Measurements from ENCODE around the gene DHX34.
A peak's percentile ranks its signal among the peaks of the same experiment; 100 is the strongest.

DHX34 gene

GRCh38 chr19:47389150-47389556 is 40.0 kb downstream of the DHX34 start:
- no peaks in the 10 kb centered on the region for H3K79me2 ChIP-seq (ENCODE audit: insufficient read depth, low read length)
- no peak overlapping the region for H3K4me2 ChIP-seq (ENCODE audit: low read length)
- H2AFZ ChIP-seq (ENCODE audit: low read length): no peak overlapping the region
- no peaks in the 10 kb centered on the region for H3K36me3 ChIP-seq (ENCODE audit: insufficient read depth, low read length)
- no peaks in the 10 kb centered on the region for H3K9me3 ChIP-seq (ENCODE audit: low read length)
- H3K27ac ChIP-seq (ENCODE audit: low read depth, low read length, poor library complexity, severe bottlenecking): no peak overlapping the region
- no peaks in the 10 kb centered on the region for H3K4me1 ChIP-seq (ENCODE audit: insufficient read depth, low read length, severe bottlenecking)
- no peak overlapping the region for H3K4me3 ChIP-seq (ENCODE audit: low read depth, low read length, poor library complexity, severe bottlenecking)
- TF ChIP-seq EZH2 (IDR thresholded peaks at IDR 0.05; ENCODE audit: borderline replicate concordance, low read length): no peak
- TF ChIP-seq CTCF (IDR thresholded peaks at IDR 0.05; ENCODE audit: low read length): no peak
- no peak overlapping the region for H3K9ac ChIP-seq (ENCODE audit: low read length)
- no peaks in the 10 kb centered on the region for H3K9me2 ChIP-seq (ENCODE audit: low read depth, low read length)
- H3K27me3 ChIP-seq (ENCODE audit: insufficient read depth, low read length): no peaks in the 10 kb centered on the region
- H3F3A ChIP-seq (ENCODE audit: insufficient read depth, low read length): no peaks in the 10 kb centered on the region
- no peaks in the 10 kb centered on the region for H4K20me1 ChIP-seq (ENCODE audit: insufficient read depth, low read length)

- no peak for TF ChIP-seq EZH2 (IDR thresholded peaks at IDR 0.05; ENCODE audit: borderline replicate concordance, low read length)
- TF ChIP-seq CTCF (IDR thresholded peaks at IDR 0.05; ENCODE audit: low read length): no peak
- Histone ChIP-seq H4K20me1 (ENCODE audit: insufficient read depth, low read length) (no peaks in the 10 kb centered on the region), H3K27me3 (ENCODE audit: insufficient read depth, low read length) (no peaks in the 10 kb centered on the region), H3K9me2 (ENCODE audit: low read depth, low read length) (no peaks in the 10 kb centered on the region), H3F3A (ENCODE audit: insufficient read depth, low read length) (no peaks in the 10 kb centered on the region), H3K27ac (ENCODE audit: low read depth, low read length, poor library complexity, severe bottlenecking) (no peak overlapping the region), H3K4me1 (ENCODE audit: insufficient read depth, low read length, severe bottlenecking) (no peaks in the 10 kb centered on the region), H3K79me2 (ENCODE audit: insufficient read depth, low read length) (no peaks in the 10 kb centered on the region), H2AFZ (ENCODE audit: low read length) (no peak overlapping the region), H3K9me3 (ENCODE audit: low read length) (no peaks in the 10 kb centered on the region), H3K4me3 (ENCODE audit: low read depth, low read length, poor library complexity, severe bottlenecking) (no peak overlapping the region), H3K4me2 (ENCODE audit: low read length) (no peak overlapping the region), H3K9ac (ENCODE audit: low read length) (no peak overlapping the region), H3K36me3 (ENCODE audit: insufficient read depth, low read length) (no peaks in the 10 kb centered on the region)
Observed at GRCh38 chr19:47390533-47391488, 41.7 kb downstream of the DHX34 start.

GRCh38 chr19:47391510-47392223 is 42.6 kb downstream of the DHX34 start:
- Histone ChIP-seq H3K27me3 (ENCODE audit: insufficient read depth, low read length) (no peaks in the 10 kb centered on the region), H3K36me3 (ENCODE audit: insufficient read depth, low read length) (no peaks in the 10 kb centered on the region), H4K20me1 (ENCODE audit: insufficient read depth, low read length) (no peaks in the 10 kb centered on the region), H3K9me3 (ENCODE audit: low read length) (no peaks in the 10 kb centered on the region), H3K4me3 (ENCODE audit: low read depth, low read length, poor library complexity, severe bottlenecking) (no peak overlapping the region), H3K9me2 (ENCODE audit: low read depth, low read length) (no peaks in the 10 kb centered on the region), H3K4me1 (ENCODE audit: insufficient read depth, low read length, severe bottlenecking) (no peaks in the 10 kb centered on the region), H3K27ac (ENCODE audit: low read depth, low read length, poor library complexity, severe bottlenecking) (no peak overlapping the region), H3F3A (ENCODE audit: insufficient read depth, low read length) (no peaks in the 10 kb centered on the region), H3K79me2 (ENCODE audit: insufficient read depth, low read length) (no peaks in the 10 kb centered on the region), H3K9ac (ENCODE audit: low read length) (no peak overlapping the region), H3K4me2 (ENCODE audit: low read length) (no peak overlapping the region), H2AFZ (ENCODE audit: low read length) (no peak overlapping the region)
- TF ChIP-seq CTCF (IDR thresholded peaks at IDR 0.05; ENCODE audit: low read length): peak; percentile 80
- TF ChIP-seq EZH2 (IDR thresholded peaks at IDR 0.05; ENCODE audit: borderline replicate concordance, low read length): no peak

Data from OCI-LY1 (cell line).